PC-9 (cell line): Measurements from ENCODE around the gene MECR. TPM values are rescaled to one million over a fixed set of nuclear protein-coding genes. Genes with fewer than 3 reads are reported as not detected.
A peak's percentile ranks its signal among the peaks of the same experiment; 100 is the strongest.

Experiments
- BruUV-seq: library from RNA; stranded (reverse); fragments of 400-500 nt; replicated peaks from 2 replicates; lab custom pipeline; 2021; lab: Mats Ljungman, UMichigan
- CTCF ChIA-PET: fragments of 300-600 bp; sonication (Branson Sonifier 250); formaldehyde crosslinking; loops from one replicate; lab custom pipeline; 2022; ENCODE audit warnings: antibody characterized with exemption; lab: Charles Lee
- POLR2A ChIA-PET: fragments of 300-600 bp; sonication (Branson Sonifier 250); formaldehyde crosslinking; loops from one replicate; lab custom pipeline; 2022; ENCODE audit warnings: antibody characterized with exemption; ENCODE audit not compliant: unreplicated experiment; lab: Charles Lee
- DNase-seq, 2 experiments: peaks; one replicate each; pipeline versions ENCODE4 v3.0.0 to v3.0.0-alpha.2; 2015 to 2022; ENCODE audit warnings: mixed read lengths in 1 of 2
- H2AFZ ChIP-seq: fragments of 200-600 bp; sonication (generic); 2 replicates; pipeline ENCODE4 v1.8.1; 2017; ENCODE audit warnings: antibody characterized with exemption
- H3F3A ChIP-seq: fragments of 200-600 bp; sonication (generic); 2 replicates; pipeline ENCODE4 v1.8.1; 2017; ENCODE audit warnings: antibody characterized with exemption, mild to moderate bottlenecking, low read depth; ENCODE audit not compliant: insufficient read depth
- H3K27ac ChIP-seq: fragments of 200-600 bp; sonication (generic); 2 replicates; pipeline ENCODE4 v1.6.1; 2016; ENCODE audit warnings: mixed run types
- H3K27me3 ChIP-seq: fragments of 200-600 bp; sonication (generic); 2 replicates; pipeline ENCODE4 v1.6.1; 2016; ENCODE audit warnings: low read depth, mixed run types; ENCODE audit not compliant: insufficient read depth
- H3K36me3 ChIP-seq: fragments of 200-600 bp; sonication (generic); 2 replicates; pipeline ENCODE4 v1.6.1; 2016; ENCODE audit warnings: low read depth, mixed run types
- H3K4me1 ChIP-seq: fragments of 200-600 bp; sonication (generic); replicated peaks from 2 replicates; pipeline ENCODE4 v1.6.1; 2016; ENCODE audit warnings: mixed run types; ENCODE audit not compliant: insufficient read depth
- H3K4me2 ChIP-seq: fragments of 200-600 bp; sonication (generic); 2 replicates; pipeline ENCODE4 v1.6.1; 2017; ENCODE audit warnings: mixed run types
- H3K4me3 ChIP-seq: fragments of 200-600 bp; sonication (generic); 2 replicates; pipeline ENCODE4 v1.6.1; 2016; ENCODE audit warnings: mixed run types
- H3K79me2 ChIP-seq: fragments of 200-600 bp; sonication (generic); 2 replicates; pipeline ENCODE4 v1.6.1; 2017; ENCODE audit warnings: low read depth, mixed run types
- H3K9me2 ChIP-seq: fragments of 200-600 bp; sonication (generic); 2 replicates; pipeline ENCODE4 v1.8.1; 2017; ENCODE audit warnings: mild to moderate bottlenecking; ENCODE audit not compliant: insufficient read depth
- H3K9me3 ChIP-seq: fragments of 200-600 bp; sonication (generic); 2 replicates; pipeline ENCODE4 v1.8.1; 2016; ENCODE audit warnings: low read depth; ENCODE audit not compliant: insufficient read depth
- H4K20me1 ChIP-seq: fragments of 200-600 bp; sonication (generic); 2 replicates; pipeline ENCODE4 v1.8.1; 2017; ENCODE audit not compliant: insufficient read depth
- CTCF ChIP-seq: fragments of 200-600 bp; sonication (generic); conservative IDR thresholded peaks from 2 replicates; pipeline ENCODE4 v1.6.1; 2017; ENCODE audit warnings: mixed run types, antibody characterized with exemption, mild to moderate bottlenecking, moderate library complexity
- EZH2 ChIP-seq: fragments of 200-600 bp; sonication (generic); IDR thresholded peaks from 2 replicates; pipeline ENCODE4 v1.8.0; 2017; ENCODE audit warnings: antibody characterized with exemption, low read depth
- intact Hi-C: fragments of 100-400 bp; cut with micrococcal nuclease; formaldehyde crosslinking; loops from one replicate; pipeline ENCODE4 v1.10.0; 2022; ENCODE audit not compliant: unreplicated experiment
- total RNA-seq: library from RNA; stranded (reverse); gene quantifications from 2 replicates; pipeline ENCODE4 v1.2.3, GENCODE V29; 2021

The MECR gene
- total RNA-seq, 1 experiment from 2014 or later = 46.4 TPM

- ChIA-PET CTCF (no interaction called here), POLR2A (no interaction called here)
- TF ChIP-seq CTCF = no peak
- no peak for TF ChIP-seq EZH2
- BruUV-seq = no TSS peak
- Histone ChIP-seq H2AFZ (no peak overlapping the region), H3K79me2 (peaks cover 23% of the 10 kb centered on the region; the same call in 1 of the 2 replicates), H3F3A (no peaks in the 10 kb centered on the region), H4K20me1 (no peaks in the 10 kb centered on the region), H3K27ac (no peak overlapping the region), H3K9me2 (no peaks in the 10 kb centered on the region), H3K4me3 (no peak overlapping the region), H3K36me3 (0 out of 2 replicates have a peak, but pooled peaks cover 5% of the 10 kb centered on the region), H3K4me2 (no peak overlapping the region), H3K4me1 (peaks cover under 1% of the 10 kb centered on the region; the same call in 1 of the 2 replicates), H3K27me3 (no peaks in the 10 kb centered on the region), H3K9me3 (no peaks in the 10 kb centered on the region)
- intact Hi-C loops = no loop called here
- no peak for DNase-seq
These were observed 9.4 kb downstream of the MECR start for GRCh38 chr1:29221296-29221695.

- intact Hi-C loops = no loop called here
- Histone ChIP-seq H3K79me2 (no peaks in the 10 kb centered on the region), H3K4me2 (no peak overlapping the region), H4K20me1 (no peaks in the 10 kb centered on the region), H3K4me1 (no peaks in the 10 kb centered on the region), H3K36me3 (0 out of 2 replicates have a peak, but pooled peaks cover 5% of the 10 kb centered on the region), H3F3A (no peaks in the 10 kb centered on the region), H2AFZ (no peak overlapping the region), H3K27me3 (no peaks in the 10 kb centered on the region), H3K4me3 (no peak overlapping the region), H3K9me2 (no peaks in the 10 kb centered on the region), H3K27ac (peak overlapping the region; percentile 50), H3K9me3 (no peaks in the 10 kb centered on the region)
- CTCF ChIA-PET = no interaction called here
- TF ChIP-seq CTCF (no peak), EZH2 (no peak)
- peak in 1 of 2 experiments; percentile 39 for DNase-seq
- POLR2A ChIA-PET = no interaction called here
- no TSS peak for BruUV-seq
These were observed 12.5 kb downstream of the MECR start for GRCh38 chr1:29218223-29218622.

- Histone ChIP-seq H3K4me1 (no peaks in the 10 kb centered on the region), H3K9me3 (no peaks in the 10 kb centered on the region), H3K27ac (peak overlapping the region; percentile 50; the same call in 1 of the 2 replicates), H3F3A (no peaks in the 10 kb centered on the region), H3K36me3 (0 out of 2 replicates have a peak, but pooled peaks cover 5% of the 10 kb centered on the region), H3K9me2 (no peaks in the 10 kb centered on the region), H3K27me3 (no peaks in the 10 kb centered on the region), H3K4me3 (no peak overlapping the region), H3K4me2 (no peak overlapping the region), H3K79me2 (no peaks in the 10 kb centered on the region), H4K20me1 (no peaks in the 10 kb centered on the region), H2AFZ (no peak overlapping the region)
- BruUV-seq = no TSS peak
- POLR2A ChIA-PET = no interaction called here
- CTCF ChIA-PET = no interaction called here
- DNase-seq = no peak
- TF ChIP-seq CTCF = no peak
- no peak for TF ChIP-seq EZH2
- intact Hi-C loops = no loop called here
These were observed 13.1 kb downstream of the MECR start for GRCh38 chr1:29217633-29218032.
